HEK293T (cell line): ENCODE measurements around the gene TMEM117.

Experiments used
- ARNT ChIP-seq: fragments of 450-650 bp; IDR thresholded peaks from 2 replicates; pipeline ENCODE4 v1.6.1; 2017; ENCODE audit warnings: mild to moderate bottlenecking
- BHLHE40 ChIP-seq: fragments of 450-650 bp; IDR thresholded peaks from 2 replicates; pipeline ENCODE4 v1.6.1; 2016; ENCODE audit warnings: mild to moderate bottlenecking, moderate library complexity, borderline replicate concordance
- ELF4 ChIP-seq: fragments of 450-650 bp; IDR thresholded peaks from 2 replicates; pipeline ENCODE4 v1.6.1; 2017; ENCODE audit warnings: antibody characterized with exemption
- FOXK2 ChIP-seq: fragments of 450-650 bp; IDR thresholded peaks from 2 replicates; pipeline ENCODE4 v1.6.1; 2016; ENCODE audit warnings: mild to moderate bottlenecking
- FOXM1 ChIP-seq: fragments of 450-650 bp; IDR thresholded peaks from 2 replicates; pipeline ENCODE4 v1.6.1; 2017; ENCODE audit warnings: mild to moderate bottlenecking, borderline replicate concordance
- PKNOX1 ChIP-seq: fragments of 450-650 bp; IDR thresholded peaks from 2 replicates; pipeline ENCODE4 v1.6.1; 2016
- SP1 ChIP-seq: fragments of 450-650 bp; IDR thresholded peaks from 2 replicates; pipeline ENCODE4 v1.6.1; 2017
- SUZ12 ChIP-seq: fragments of 450-650 bp; IDR thresholded peaks from 2 replicates; pipeline ENCODE4 v1.6.1; 2016; ENCODE audit warnings: mild to moderate bottlenecking
- ZNF384 ChIP-seq: fragments of 450-650 bp; IDR thresholded peaks from 2 replicates; pipeline ENCODE4 v1.6.1; 2016

DNA sequence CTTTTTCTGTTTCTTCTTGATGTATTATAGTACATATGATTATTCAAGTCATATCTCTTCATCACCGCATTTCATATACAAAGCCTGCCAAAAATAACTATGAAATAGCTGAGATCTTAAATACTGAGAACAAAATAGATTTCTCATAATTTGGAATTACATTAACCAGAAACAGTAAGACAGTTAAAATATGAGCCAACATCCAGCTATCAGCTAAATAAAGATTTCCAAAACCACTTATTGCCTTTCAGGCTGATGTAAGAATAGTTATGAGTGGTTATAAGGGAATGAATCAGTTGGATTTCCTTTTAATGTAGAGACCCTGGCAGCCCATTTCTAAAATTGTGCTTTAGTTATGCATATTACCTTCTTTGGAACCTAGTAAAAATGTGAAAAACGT lies 47.4 kb downstream of the TMEM117 start:
- no peak for TF ChIP-seq SP1
- TF ChIP-seq ZNF384 = no peak
- TF ChIP-seq FOXK2 = no peak
- no peak for TF ChIP-seq BHLHE40
- no peak for TF ChIP-seq FOXM1
- no peak for TF ChIP-seq SUZ12
- no peak for TF ChIP-seq PKNOX1
- TF ChIP-seq ELF4 = no peak
- TF ChIP-seq ARNT = no peak
